HepG2 (cell line): ENCODE measurements around the gene DMTF1. TPM values are rescaled to one million over a fixed set of nuclear protein-coding genes. Genes with fewer than 3 reads are reported as not detected.

Source experiments
- ATAC-seq: fragments of 200-7000 bp; cut with Tn5 transposase; 3 replicates; pipeline ENCODE4 v1.9.1; 2020; ENCODE audit warnings: mild to moderate bottlenecking, moderate library complexity
- BruUV-seq: library from RNA; stranded (reverse); fragments of 400-500 nt; replicated peaks from 2 replicates; lab custom pipeline; 2021; lab: Mats Ljungman, UMichigan
- CTCF ChIA-PET: fragments of 300-600 bp; formaldehyde crosslinking; extraction: SDS; loops from one replicate; lab custom pipeline; 2021; ENCODE audit warnings: low total read pairs, inconsistent platforms, low intra/inter-chr PET ratio; lab: Yijun Ruan, JAX
- POLR2A ChIA-PET: fragments of 350-600 bp; sonication (Branson Sonifier 250); formaldehyde crosslinking; loops from one replicate; lab custom pipeline; 2020; ENCODE audit warnings: antibody characterized with exemption, inconsistent platforms; lab: Yijun Ruan, JAX
- DNase-seq: peaks from one replicate; pipeline ENCODE4 v3.0.0-alpha.2; 2015; ENCODE audit warnings: low spot score
- FAIRE-seq: peaks from 3 replicates; lab custom pipeline; 2011; peaks lifted over from hg19 to GRCh38; lab: Jason Lieb, UNC
- H2AFZ ChIP-seq: one replicate; pipeline ENCODE4 v1.6.1; 2011; ENCODE audit warnings: low read length, inconsistent platforms
- H3K27ac ChIP-seq: fragments of 300-600 bp; 3 replicates; pipeline ENCODE4 v1.8.0; 2011; ENCODE audit warnings: mixed run types, mild to moderate bottlenecking, mixed read lengths, low read length, inconsistent platforms; ENCODE audit not compliant: insufficient read depth; ENCODE audit errors: extremely low read length
- H3K27me3 ChIP-seq, 2 experiments: fragments of 200-600 bp in 1 of 2; 2 replicates in 1 of 2; 3 replicates in 1 of 2; pipeline versions ENCODE4 v1.6.0 to v1.8.0; 2011; ENCODE audit warnings: low read length in 2 of 2, mild to moderate bottlenecking in 2 of 2, moderate library complexity in 2 of 2, inconsistent platforms in 1 of 2; ENCODE audit not compliant: insufficient read depth in 2 of 2, control insufficient read depth in 1 of 2
- H3K36me3 ChIP-seq, 2 experiments: fragments of 200-600 bp in 1 of 2; replicated peaks in 1 of 2; 2 replicates in 1 of 2; 3 replicates in 1 of 2; pipeline versions ENCODE4 v1.5.1 to v1.8.0; 2011; ENCODE audit warnings: low read length in 2 of 2, inconsistent platforms in 1 of 2; ENCODE audit not compliant: insufficient read depth in 2 of 2, control insufficient read depth in 1 of 2
- H3K4me1 ChIP-seq: 2 replicates; pipeline ENCODE4 v1.5.1; 2012; ENCODE audit warnings: low read length, inconsistent platforms; ENCODE audit not compliant: insufficient read depth
- H3K4me2 ChIP-seq: 2 replicates; pipeline ENCODE4 v1.6.0; 2011; ENCODE audit warnings: low read depth, low read length, inconsistent platforms
- H3K4me3 ChIP-seq, 3 experiments: fragments of 200-600 bp in 1 of 3; sonication (generic), shearing (Covaris generic) in 1 of 3; replicated peaks in 1 of 3; 2 replicates each; pipeline ENCODE4 v1.5.1; 2011 to 2016; ENCODE audit warnings: low read length in 3 of 3, inconsistent platforms in 2 of 3, low read depth in 2 of 3, mild to moderate bottlenecking in 2 of 3, control low read depth in 1 of 3, mixed read lengths in 1 of 3; ENCODE audit not compliant: insufficient read depth in 1 of 3
- H3K79me2 ChIP-seq: one replicate; pipeline ENCODE4 v1.6.1; 2011; ENCODE audit warnings: low read length, inconsistent platforms; ENCODE audit not compliant: insufficient read depth
- H3K9ac ChIP-seq: 2 replicates; pipeline ENCODE4 v1.6.0; 2011; ENCODE audit warnings: mild to moderate bottlenecking, low read depth, low read length, inconsistent platforms; ENCODE audit not compliant: insufficient read depth
- H3K9me3 ChIP-seq: 2 replicates; pipeline ENCODE4 v1.5.1; 2012; ENCODE audit warnings: mild to moderate bottlenecking, low read length
- H4K20me1 ChIP-seq: 2 replicates; pipeline ENCODE4 v1.6.0; 2011; ENCODE audit warnings: inconsistent platforms, mild to moderate bottlenecking, low read length, moderate library complexity; ENCODE audit not compliant: insufficient read depth
- CBFB ChIP-seq: sonication (generic); formaldehyde crosslinking; IDR thresholded peaks from 2 replicates; pipeline ENCODE4 v1.4.0; 2020; ENCODE audit warnings: missing genetic modification reagents
- CHD4 ChIP-seq: fragments of 200-600 bp; sonication (generic); IDR thresholded peaks from 2 replicates; pipeline ENCODE4 v1.7.0; 2017; ENCODE audit warnings: mild to moderate bottlenecking, low read length, borderline replicate concordance
- ELF1 ChIP-seq: sonication (generic); formaldehyde crosslinking; IDR thresholded peaks from 2 replicates; pipeline ENCODE4 v1.4.0; 2020; ENCODE audit warnings: missing genetic modification reagents
- FOXC1 ChIP-seq: sonication (generic); formaldehyde crosslinking; IDR thresholded peaks from 2 replicates; pipeline ENCODE4 v1.8.0; 2022; ENCODE audit warnings: mild to moderate bottlenecking, missing genetic modification reagents, borderline replicate concordance
- IRF2 ChIP-seq: IDR thresholded peaks from 2 replicates; pipeline ENCODE4 v1.6.1; 2018; ENCODE audit warnings: missing genetic modification reagents, missing compliant biosample characterization
- NR2F1 ChIP-seq, 2 experiments: fragments of 450-650 bp in 1 of 2; formaldehyde crosslinking in 1 of 2; IDR thresholded peaks; 2 replicates each; pipeline versions ENCODE4 v1.5.0 to v1.6.1; 2016 to 2020; ENCODE audit warnings: mild to moderate bottlenecking in 1 of 2, missing compliant biosample characterization in 1 of 2, missing genetic modification reagents in 1 of 2, moderate library complexity in 1 of 2
- PITX1 ChIP-seq: sonication (generic); formaldehyde crosslinking; IDR thresholded peaks from 2 replicates; pipeline ENCODE4 v1.5.1; 2020; ENCODE audit warnings: mild to moderate bottlenecking, missing genetic modification reagents
- SMAD3 ChIP-seq: sonication (generic); formaldehyde crosslinking; IDR thresholded peaks from 2 replicates; pipeline ENCODE4 v1.4.0; 2020; ENCODE audit warnings: missing genetic modification reagents
- XBP1 ChIP-seq: sonication (generic); formaldehyde crosslinking; IDR thresholded peaks from 2 replicates; pipeline ENCODE4 v1.5.0; 2020; ENCODE audit warnings: missing genetic modification reagents
- ZBTB46 ChIP-seq: sonication (generic); formaldehyde crosslinking; IDR thresholded peaks from 2 replicates; pipeline ENCODE4 v1.4.0; 2020; ENCODE audit warnings: mild to moderate bottlenecking, missing genetic modification reagents, borderline replicate concordance
- ZFYVE20 ChIP-seq: sonication (generic); formaldehyde crosslinking; IDR thresholded peaks from 2 replicates; pipeline ENCODE4 v1.8.0; 2023; ENCODE audit warnings: low read depth, mild to moderate bottlenecking, moderate library complexity, missing genetic modification reagents, borderline replicate concordance
- ZNF280D ChIP-seq: sonication (generic); formaldehyde crosslinking; IDR thresholded peaks from 2 replicates; pipeline ENCODE4 v1.5.1; 2020; ENCODE audit warnings: mild to moderate bottlenecking, missing genetic modification reagents
- ZNF296 ChIP-seq: sonication (generic); formaldehyde crosslinking; conservative IDR thresholded peaks from 2 replicates; pipeline ENCODE4 v1.5.0; 2020; ENCODE audit warnings: mild to moderate bottlenecking, missing genetic modification reagents
- ZNF569 ChIP-seq: sonication (generic); formaldehyde crosslinking; IDR thresholded peaks from 2 replicates; pipeline ENCODE4 v1.5.0; 2020; ENCODE audit warnings: mild to moderate bottlenecking, missing genetic modification reagents, moderate library complexity, borderline replicate concordance
- ZNF572 ChIP-seq: sonication (generic); formaldehyde crosslinking; IDR thresholded peaks from 2 replicates; pipeline ENCODE4 v1.5.1; 2020; ENCODE audit warnings: mild to moderate bottlenecking, missing genetic modification reagents
- ZNF674 ChIP-seq: sonication (generic); formaldehyde crosslinking; IDR thresholded peaks from 2 replicates; pipeline ENCODE4 v1.5.0; 2020; ENCODE audit warnings: low read depth, mild to moderate bottlenecking, missing genetic modification reagents
- WGBS: methylation state at CpG from one replicate; pipeline ENCODE4 v1.1.6; 2017; ENCODE audit warnings: low lambda C conversion rate; 5-methylcytosine and 5-hydroxymethylcytosine counted together
- in situ Hi-C: cut with HindIII; loops from 2 replicates; pipeline ENCODE4 v1.10.0; 2017; ENCODE audit warnings: low pct_unique_long_range_greater_than_20kb; ENCODE audit not compliant: extremely low pct_ligation_motif_present
- intact Hi-C: fragments of 100-400 bp; cut with micrococcal nuclease; formaldehyde crosslinking; loops from one replicate; pipeline ENCODE4 v1.10.0; 2022; ENCODE audit not compliant: unreplicated experiment
- polyA plus RNA-seq, 8 experiments: library from polyadenylated mRNA; depleted of rRNA in 3 of 8; stranded (reverse) in 7 of 8; unstranded in 1 of 8; fragments of >200 nt; fragmentation: Illumina TruSeq in 4 of 8; extraction: Trizol in 4 of 8; gene quantifications; 2 replicates each; pipeline versions ENCODE4 v1.2.1 to v1.2.3, GENCODE V29; 2011 to 2016; ENCODE audit warnings: low read depth in 4 of 8, missing spikeins in 1 of 8, mixed read lengths in 1 of 8; ENCODE audit not compliant: insufficient read depth in 1 of 8
- total RNA-seq, 5 experiments: library from RNA; depleted of rRNA; stranded (reverse); fragments of >200 nt; fragmentation: Illumina TruSeq; extraction: Trizol; gene quantifications; 2 replicates each; pipeline ENCODE4 v1.2.3, GENCODE V29; 2016; ENCODE audit warnings: low read depth in 1 of 5

DMTF1 gene
- total and polyA plus RNA-seq, 2 of the 13 experiments (the other 11 are each of a cell fraction or from before 2014, with no cell fraction given) = 45.8 to 132 TPM

GRCh38 chr7:87119581-87119980, 32.7 kb upstream of the DMTF1 start:
- H4K20me1 ChIP-seq = no peaks in the 10 kb centered on the region
- intact Hi-C loops (loop anchor here (5.0 kb wide), 1 partner anchor 332 kb away; no protein-coding TSS in a partner anchor), in situ Hi-C loops (no loop called here)
- no peak overlapping the region for H3K4me3 ChIP-seq
- no peak overlapping the region for H2AFZ ChIP-seq
- H3K36me3 ChIP-seq = no peaks in the 10 kb centered on the region
- H3K9ac ChIP-seq = no peak overlapping the region
- H3K9me3 ChIP-seq = no peaks in the 10 kb centered on the region
- no TSS peak for BruUV-seq
- H3K4me1 ChIP-seq = no peaks in the 10 kb centered on the region
- no peak overlapping the region for H3K4me2 ChIP-seq
- 65% methylated on average over 2 of the region's 2 CpGs for WGBS
- FAIRE-seq (no peak), ATAC-seq (no peak), DNase-seq (no peak)
- no peaks in the 10 kb centered on the region for H3K79me2 ChIP-seq
- H3K27me3 ChIP-seq = no peaks in the 10 kb centered on the region
- TF ChIP-seq FOXC1 (CRISPR knock-in tag) (no peak), CBFB (CRISPR knock-in tag) (no peak), XBP1 (CRISPR knock-in tag) (no peak), PITX1 (CRISPR knock-in tag) (no peak), ZFYVE20 (no peak), IRF2 (CRISPR knock-in tag) (no peak), ZNF572 (CRISPR knock-in tag) (no peak), ELF1 (CRISPR knock-in tag) (no peak)
- H3K27ac ChIP-seq = no peak overlapping the region
- POLR2A ChIA-PET = no interaction called here
- CTCF ChIA-PET = no interaction called here

GRCh38 chr7:87123105-87123504, 29.1 kb upstream of the DMTF1 start:
- FAIRE-seq (no peak), DNase-seq (no peak), ATAC-seq (no peak)
- no peaks in the 10 kb centered on the region for H3K4me1 ChIP-seq
- no peaks in the 10 kb centered on the region for H3K36me3 ChIP-seq
- no peak overlapping the region for H3K27ac ChIP-seq
- H2AFZ ChIP-seq = no peak overlapping the region
- H3K9ac ChIP-seq = no peak overlapping the region
- no peaks in the 10 kb centered on the region for H3K79me2 ChIP-seq
- H3K27me3 ChIP-seq = no peaks in the 10 kb centered on the region
- H3K9me3 ChIP-seq = no peaks in the 10 kb centered on the region
- no TSS peak for BruUV-seq
- ChIA-PET CTCF (no interaction called here), POLR2A (no interaction called here)
- no peak overlapping the region for H3K4me2 ChIP-seq
- no peaks in the 10 kb centered on the region for H4K20me1 ChIP-seq
- in situ Hi-C loops = no loop called here
- intact Hi-C loops = no loop called here
- H3K4me3 ChIP-seq = no peak overlapping the region
- TF ChIP-seq NR2F1 (CRISPR knock-in tag; IDR thresholded peaks at IDR 0.05) (no peak), ZNF280D (no peak), CHD4 (no peak), ZBTB46 (no peak), SMAD3 (CRISPR knock-in tag) (no peak), ZNF296 (CRISPR knock-in tag) (no peak), ZNF674 (CRISPR knock-in tag) (no peak), ZNF569 (CRISPR knock-in tag) (no peak)
